GM12891 (cell line): Measurements from ENCODE around the gene DMAC2L.
"Not testable (repeated sequence)": the region's sequence is repeated elsewhere in the genome, so short reads cannot be mapped to it uniquely, and the experiment has no call there.

Source experiments
- DNase-seq: peaks from one replicate; pipeline ENCODE4 v3.0.0; 2011; ENCODE audit warnings: low spot score; ENCODE audit not compliant: insufficient read length
- FAIRE-seq: peaks from 2 replicates; lab custom pipeline; 2011; peaks lifted over from hg19 to GRCh38; lab: Jason Lieb, UNC
- PAX5 ChIP-seq: IDR thresholded peaks from 2 replicates; pipeline ENCODE4 v1.6.1; 2011; ENCODE audit warnings: low read length, moderate library complexity, mild to moderate bottlenecking; ENCODE audit not compliant: insufficient read depth, severe bottlenecking
- POLR2A ChIP-seq: IDR thresholded peaks from 2 replicates; pipeline ENCODE4 v1.6.1; 2011; ENCODE audit warnings: low read depth, low read length, control low read depth
- POLR2AphosphoS5 ChIP-seq: IDR thresholded peaks from 2 replicates; pipeline ENCODE4 v1.6.1; 2011; ENCODE audit warnings: low read depth, low read length, control low read depth
- POU2F2 ChIP-seq: IDR thresholded peaks from 2 replicates; pipeline ENCODE4 v1.6.1; 2011; ENCODE audit warnings: low read depth, mild to moderate bottlenecking, control low read depth, low read length, moderate library complexity
- SPI1 ChIP-seq: IDR thresholded peaks from 2 replicates; pipeline ENCODE4 v1.6.1; 2011; ENCODE audit warnings: low read depth, low read length, control low read depth
- TAF1 ChIP-seq: IDR thresholded peaks from 2 replicates; pipeline ENCODE4 v1.6.1; 2011; ENCODE audit warnings: low read depth, low read length, control low read depth

The DMAC2L gene

GRCh38 chr14:50303744-50304471 is 8.2 kb upstream of the DMAC2L start:
- FAIRE-seq: peak; percentile 20
- no peak for TF ChIP-seq POLR2A
- TF ChIP-seq POU2F2: no peak
- no peak for TF ChIP-seq SPI1
- TF ChIP-seq PAX5: no peak
- TF ChIP-seq TAF1: no peak
- no peak for TF ChIP-seq POLR2AphosphoS5
- no peak for DNase-seq

- TF ChIP-seq TAF1 (no peak), POLR2AphosphoS5 (no peak), PAX5 (no peak), SPI1 (no peak), POLR2A (no peak), POU2F2 (no peak)
- no peak for FAIRE-seq
- DNase-seq: no peak
Measured at GRCh38 chr14:50308363-50308915, 3.7 kb upstream of the DMAC2L start.

GRCh38 chr14:50310445-50310844 is 1.7 kb upstream of the DMAC2L start:
- TF ChIP-seq POLR2A (no peak), POLR2AphosphoS5 (no peak), SPI1 (no peak), PAX5 (no peak), POU2F2 (no peak), TAF1 (no peak)
- FAIRE-seq (no peak), DNase-seq (no peak)

- DNase-seq (no peak), FAIRE-seq (no peak)
- TF ChIP-seq PAX5: no peak
- TF ChIP-seq POLR2AphosphoS5: no peak
- no peak for TF ChIP-seq POU2F2
- TF ChIP-seq POLR2A: no peak
- no peak for TF ChIP-seq TAF1
- no peak for TF ChIP-seq SPI1
Measured at GRCh38 chr14:50311337-50311971, 670 bp upstream of the DMAC2L start.

GRCh38 chr14:50312734-50313054 is 570 bp downstream of the DMAC2L start:
- no peak for FAIRE-seq
- TF ChIP-seq PAX5 (no peak), POLR2AphosphoS5 (0 out of 2 replicates have a peak, but pooled peaks have one; percentile 62), TAF1 (no peak), POLR2A (peak; percentile 63), POU2F2 (no peak), SPI1 (no peak)
- DNase-seq: no peak

- DNase-seq, FAIRE-seq: not testable (repeated sequence)
Measured at GRCh38 chr14:50314098-50314497, 2.0 kb downstream of the DMAC2L start.

- DNase-seq: no peak
- no peak for TF ChIP-seq POLR2AphosphoS5
- TF ChIP-seq POLR2A: no peak
- no peak for TF ChIP-seq SPI1
- no peak for TF ChIP-seq POU2F2
- no peak for TF ChIP-seq TAF1
- TF ChIP-seq PAX5: no peak
- no peak for FAIRE-seq
Measured at GRCh38 chr14:50318031-50318626, 6.0 kb downstream of the DMAC2L start.

- TF ChIP-seq SPI1 (no peak), PAX5 (no peak), TAF1 (no peak), POLR2A (no peak), POU2F2 (no peak), POLR2AphosphoS5 (no peak)
- DNase-seq (no peak), FAIRE-seq (peak; percentile 35)
Measured at GRCh38 chr14:50319293-50319692, 7.2 kb downstream of the DMAC2L start.

GRCh38 chr14:50319721-50320120 is 7.6 kb downstream of the DMAC2L start:
- DNase-seq (no peak), FAIRE-seq (no peak)

More at GRCh38 chr14:50319721-50320120, 7.6 kb downstream of the DMAC2L start:
- TF ChIP-seq POLR2A (no peak), PAX5 (no peak), POLR2AphosphoS5 (no peak), POU2F2 (no peak), SPI1 (no peak), TAF1 (no peak)
